Measurements from ENCODE around the gene DDX49. TPM values are rescaled to one million over a fixed set of nuclear protein-coding genes. Genes with fewer than 3 reads are reported as not detected.

Gene DDX49
- total RNA-seq, 2 experiments from 2014 or later, result 47.9 to 49.7 TPM

DNA sequence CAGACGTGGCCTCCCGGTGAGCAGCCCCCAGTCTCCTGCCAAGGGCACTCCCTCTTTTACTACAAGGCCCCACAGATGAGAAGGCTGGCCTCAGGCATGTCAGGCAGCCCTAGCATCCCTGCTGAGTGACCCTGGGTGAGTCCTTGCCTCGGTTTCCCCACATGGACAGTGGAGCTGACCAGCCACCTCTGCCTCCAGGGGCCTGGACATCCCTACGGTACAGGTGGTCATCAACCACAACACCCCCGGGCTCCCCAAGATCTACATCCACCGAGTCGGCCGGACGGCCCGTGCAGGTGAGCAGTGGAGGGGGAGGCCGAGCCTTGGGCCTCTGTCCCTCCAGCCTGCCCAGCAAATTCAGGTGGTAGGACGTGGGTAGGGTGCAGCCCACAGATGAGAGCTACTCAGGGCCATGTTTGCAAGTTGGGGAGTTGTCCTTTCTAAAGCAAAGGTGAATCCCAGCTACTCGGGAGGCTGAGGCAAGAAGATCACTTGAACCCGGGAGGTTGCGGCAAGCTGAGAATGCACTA lies 5.2 kb downstream of the DDX49 start:
- ATAC-seq (ENCODE audit: poor library complexity), result no peak
- CTCF ChIA-PET, result no interaction called here
- Mint-ChIP-seq H3K27ac (no peak overlapping the region), H3K4me1 (ENCODE audit: low read depth) (peaks cover 8% of the 10 kb centered on the region), H3K36me3 (ENCODE audit: low read depth) (peaks cover 62% of the 10 kb centered on the region), H3K27me3 (no peaks in the 10 kb centered on the region), H3K9me3 (no peaks in the 10 kb centered on the region), H3K4me3 (peak overlapping the region; percentile 63)
- TF ChIP-seq, protein P1, sequence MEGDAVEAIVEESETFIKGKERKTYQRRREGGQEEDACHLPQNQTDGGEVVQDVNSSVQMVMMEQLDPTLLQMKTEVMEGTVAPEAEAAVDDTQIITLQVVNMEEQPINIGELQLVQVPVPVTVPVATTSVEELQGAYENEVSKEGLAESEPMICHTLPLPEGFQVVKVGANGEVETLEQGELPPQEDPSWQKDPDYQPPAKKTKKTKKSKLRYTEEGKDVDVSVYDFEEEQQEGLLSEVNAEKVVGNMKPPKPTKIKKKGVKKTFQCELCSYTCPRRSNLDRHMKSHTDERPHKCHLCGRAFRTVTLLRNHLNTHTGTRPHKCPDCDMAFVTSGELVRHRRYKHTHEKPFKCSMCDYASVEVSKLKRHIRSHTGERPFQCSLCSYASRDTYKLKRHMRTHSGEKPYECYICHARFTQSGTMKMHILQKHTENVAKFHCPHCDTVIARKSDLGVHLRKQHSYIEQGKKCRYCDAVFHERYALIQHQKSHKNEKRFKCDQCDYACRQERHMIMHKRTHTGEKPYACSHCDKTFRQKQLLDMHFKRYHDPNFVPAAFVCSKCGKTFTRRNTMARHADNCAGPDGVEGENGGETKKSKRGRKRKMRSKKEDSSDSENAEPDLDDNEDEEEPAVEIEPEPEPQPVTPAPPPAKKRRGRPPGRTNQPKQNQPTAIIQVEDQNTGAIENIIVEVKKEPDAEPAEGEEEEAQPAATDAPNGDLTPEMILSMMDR (IDR thresholded peaks at IDR 0.05), result no peak
- POLR2A ChIA-PET, result no interaction called here
- Histone ChIP-seq H3K4me3 (ENCODE audit: low read length) (no peak overlapping the region), H3K9me3 (ENCODE audit: control insufficient read depth in 1 of 2, insufficient read depth in 1 of 2, low read length in 2 of 2) (no peaks in the 10 kb centered on the region), H3K27ac (ENCODE audit: low read depth in 1 of 2, low read length in 2 of 2) (no peak overlapping the region), H3K27me3 (ENCODE audit: control insufficient read depth in 1 of 2, insufficient read depth in 2 of 2, low read length in 2 of 2) (no peaks in the 10 kb centered on the region), H3K36me3 (ENCODE audit: insufficient read depth, low read length) (peaks cover 54% of the 10 kb centered on the region), H3K4me1 (ENCODE audit: insufficient read depth, low read length) (peaks cover 15% of the 10 kb centered on the region)
- intact Hi-C loops (cut with DNase I, micrococcal nuclease), result no loop called here
- peak in 1 of 14 experiments; percentile 28 for DNase-seq

GRCh38 chr19:18928018-18928805 lies 8.7 kb downstream of the DDX49 start:
- intact Hi-C loops (cut with DNase I, micrococcal nuclease), result no loop called here

DNA sequence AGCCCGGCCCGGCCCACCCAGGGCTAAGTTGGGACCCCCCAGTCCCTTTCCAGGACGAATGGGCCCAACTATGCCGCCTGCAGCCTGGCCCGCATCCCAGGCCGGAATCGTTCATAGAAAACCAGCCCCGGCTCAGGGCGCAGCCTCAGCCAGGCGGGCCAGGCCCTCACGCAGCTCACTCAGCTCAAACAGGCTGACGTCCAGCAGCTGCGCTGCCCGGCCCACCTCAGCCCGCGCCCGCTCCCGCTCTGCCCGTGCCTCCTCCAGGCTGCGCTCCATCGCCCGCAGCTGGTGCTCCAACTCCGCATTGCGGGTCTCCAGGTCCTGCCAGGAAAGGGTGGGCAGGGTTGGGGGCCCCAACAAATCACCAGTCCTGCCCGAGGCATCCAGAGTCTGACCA lies 9.8 kb downstream of the DDX49 start:
- Histone ChIP-seq H3K27me3 (ENCODE audit: control insufficient read depth in 1 of 2, insufficient read depth in 2 of 2, low read length in 2 of 2) (peaks cover 0 to 4% of the 10 kb centered on the region in 2 experiments), H3K36me3 (ENCODE audit: insufficient read depth, low read length) (peaks cover 21% of the 10 kb centered on the region), H3K4me3 (ENCODE audit: low read length) (no peak overlapping the region), H3K9me3 (ENCODE audit: control insufficient read depth in 1 of 2, insufficient read depth in 1 of 2, low read length in 2 of 2) (no peaks in the 10 kb centered on the region), H3K27ac (ENCODE audit: low read depth in 1 of 2, low read length in 2 of 2) (no peak overlapping the region), H3K4me1 (ENCODE audit: insufficient read depth, low read length) (peaks cover 13% of the 10 kb centered on the region)
- ChIA-PET POLR2A (interaction anchor here (4.7 kb wide), 1 partner anchor 10 kb away, joined by 20 read pairs; the partner anchor contains the start of genes COPE and DDX49), CTCF (no interaction called here)
- Mint-ChIP-seq H3K27me3 (peaks cover 12% of the 10 kb centered on the region), H3K4me3 (no peak overlapping the region), H3K36me3 (ENCODE audit: low read depth) (peaks cover 26% of the 10 kb centered on the region), H3K27ac (no peak overlapping the region), H3K9me3 (no peaks in the 10 kb centered on the region), H3K4me1 (ENCODE audit: low read depth) (peaks cover 10% of the 10 kb centered on the region)
- intact Hi-C loops (cut with DNase I, micrococcal nuclease), result no loop called here
- TF ChIP-seq, protein P1 (IDR thresholded peaks at IDR 0.05), result no peak
- no peak for ATAC-seq (ENCODE audit: poor library complexity)
- no peak for DNase-seq

More at GRCh38 chr19:18928018-18928805, 8.7 kb downstream of the DDX49 start:
- Histone ChIP-seq H3K27me3 (ENCODE audit: control insufficient read depth in 1 of 2, insufficient read depth in 2 of 2, low read length in 2 of 2) (peaks cover 0 to 3% of the 10 kb centered on the region in 2 experiments), H3K4me1 (ENCODE audit: insufficient read depth, low read length) (peaks cover 10% of the 10 kb centered on the region), H3K36me3 (ENCODE audit: insufficient read depth, low read length) (peaks cover 31% of the 10 kb centered on the region), H3K4me3 (ENCODE audit: low read length) (no peak overlapping the region), H3K27ac (ENCODE audit: low read depth in 1 of 2, low read length in 2 of 2) (no peak overlapping the region), H3K9me3 (ENCODE audit: control insufficient read depth in 1 of 2, insufficient read depth in 1 of 2, low read length in 2 of 2) (no peaks in the 10 kb centered on the region)
- Mint-ChIP-seq H3K9me3 (no peaks in the 10 kb centered on the region), H3K27ac (no peak overlapping the region), H3K36me3 (ENCODE audit: low read depth) (peaks cover 37% of the 10 kb centered on the region), H3K4me1 (ENCODE audit: low read depth) (peaks cover 5% of the 10 kb centered on the region), H3K27me3 (peaks cover 4% of the 10 kb centered on the region), H3K4me3 (no peak overlapping the region)
- ATAC-seq (ENCODE audit: poor library complexity), result no peak
- CTCF ChIA-PET, result no interaction called here
- TF ChIP-seq, protein P1 (IDR thresholded peaks at IDR 0.05), result no peak
- peak in 1 of 14 experiments; percentile 25 for DNase-seq
- POLR2A ChIA-PET, result interaction anchor here (0.5 to 4.7 kb wide), 2 partner anchors 9 to 52 kb away, joined by 3 to 20 read pairs; partner anchors contain the start of genes COPE and DDX49

Data from CD4-positive, alpha-beta T cell (primary cell).